HepG2 (cell line): ENCODE measurements around the gene TCFL5. TPM values are rescaled to one million over a fixed set of nuclear protein-coding genes. Genes with fewer than 3 reads are reported as not detected.
"Not testable (repeated sequence)": the region's sequence is repeated elsewhere in the genome, so short reads cannot be mapped to it uniquely, and the experiment has no call there.

Experiments used
- ATAC-seq: fragments of 200-7000 bp; cut with Tn5 transposase; 3 replicates; pipeline ENCODE4 v1.9.1; 2020; ENCODE audit warnings: mild to moderate bottlenecking, moderate library complexity
- BruUV-seq: library from RNA; stranded (reverse); fragments of 400-500 nt; replicated peaks from 2 replicates; lab custom pipeline; 2021; lab: Mats Ljungman, UMichigan
- CTCF ChIA-PET: fragments of 300-600 bp; formaldehyde crosslinking; extraction: SDS; loops from one replicate; lab custom pipeline; 2021; ENCODE audit warnings: low total read pairs, inconsistent platforms, low intra/inter-chr PET ratio; lab: Yijun Ruan, JAX
- POLR2A ChIA-PET: fragments of 350-600 bp; sonication (Branson Sonifier 250); formaldehyde crosslinking; loops from one replicate; lab custom pipeline; 2020; ENCODE audit warnings: antibody characterized with exemption, inconsistent platforms; lab: Yijun Ruan, JAX
- DNase-seq: peaks from one replicate; pipeline ENCODE4 v3.0.0-alpha.2; 2015; ENCODE audit warnings: low spot score
- FAIRE-seq: peaks from 3 replicates; lab custom pipeline; 2011; peaks lifted over from hg19 to GRCh38; lab: Jason Lieb, UNC
- H2AFZ ChIP-seq: one replicate; pipeline ENCODE4 v1.6.1; 2011; ENCODE audit warnings: low read length, inconsistent platforms
- H3K27ac ChIP-seq: fragments of 300-600 bp; 3 replicates; pipeline ENCODE4 v1.8.0; 2011; ENCODE audit warnings: mixed run types, mild to moderate bottlenecking, mixed read lengths, low read length, inconsistent platforms; ENCODE audit not compliant: insufficient read depth; ENCODE audit errors: extremely low read length
- H3K27me3 ChIP-seq, 2 experiments: fragments of 200-600 bp in 1 of 2; 2 replicates in 1 of 2; 3 replicates in 1 of 2; pipeline versions ENCODE4 v1.6.0 to v1.8.0; 2011; ENCODE audit warnings: low read length in 2 of 2, mild to moderate bottlenecking in 2 of 2, moderate library complexity in 2 of 2, inconsistent platforms in 1 of 2; ENCODE audit not compliant: insufficient read depth in 2 of 2, control insufficient read depth in 1 of 2
- H3K36me3 ChIP-seq, 2 experiments: fragments of 200-600 bp in 1 of 2; replicated peaks in 1 of 2; 2 replicates in 1 of 2; 3 replicates in 1 of 2; pipeline versions ENCODE4 v1.5.1 to v1.8.0; 2011; ENCODE audit warnings: low read length in 2 of 2, inconsistent platforms in 1 of 2; ENCODE audit not compliant: insufficient read depth in 2 of 2, control insufficient read depth in 1 of 2
- H3K4me1 ChIP-seq: 2 replicates; pipeline ENCODE4 v1.5.1; 2012; ENCODE audit warnings: low read length, inconsistent platforms; ENCODE audit not compliant: insufficient read depth
- H3K4me2 ChIP-seq: 2 replicates; pipeline ENCODE4 v1.6.0; 2011; ENCODE audit warnings: low read depth, low read length, inconsistent platforms
- H3K4me3 ChIP-seq, 3 experiments: fragments of 200-600 bp in 1 of 3; sonication (generic), shearing (Covaris generic) in 1 of 3; replicated peaks in 1 of 3; 2 replicates each; pipeline ENCODE4 v1.5.1; 2011 to 2016; ENCODE audit warnings: low read length in 3 of 3, inconsistent platforms in 2 of 3, low read depth in 2 of 3, mild to moderate bottlenecking in 2 of 3, control low read depth in 1 of 3, mixed read lengths in 1 of 3; ENCODE audit not compliant: insufficient read depth in 1 of 3
- H3K79me2 ChIP-seq: one replicate; pipeline ENCODE4 v1.6.1; 2011; ENCODE audit warnings: low read length, inconsistent platforms; ENCODE audit not compliant: insufficient read depth
- H3K9ac ChIP-seq: 2 replicates; pipeline ENCODE4 v1.6.0; 2011; ENCODE audit warnings: mild to moderate bottlenecking, low read depth, low read length, inconsistent platforms; ENCODE audit not compliant: insufficient read depth
- H3K9me3 ChIP-seq: 2 replicates; pipeline ENCODE4 v1.5.1; 2012; ENCODE audit warnings: mild to moderate bottlenecking, low read length
- H4K20me1 ChIP-seq: 2 replicates; pipeline ENCODE4 v1.6.0; 2011; ENCODE audit warnings: inconsistent platforms, mild to moderate bottlenecking, low read length, moderate library complexity; ENCODE audit not compliant: insufficient read depth
- SNRNP70 ChIP-seq: fragments of 200-400 bp; formaldehyde crosslinking; IDR thresholded peaks from 2 replicates; pipeline ENCODE4 v1.6.1; 2017; ENCODE audit warnings: mild to moderate bottlenecking, low read depth, low read length, moderate library complexity
- ZNF121 ChIP-seq: sonication (generic); formaldehyde crosslinking; IDR thresholded peaks from 2 replicates; pipeline ENCODE4 v1.5.0; 2020; ENCODE audit warnings: mild to moderate bottlenecking, missing genetic modification reagents
- WGBS: methylation state at CpG from one replicate; pipeline ENCODE4 v1.1.6; 2017; ENCODE audit warnings: low lambda C conversion rate; 5-methylcytosine and 5-hydroxymethylcytosine counted together
- in situ Hi-C: cut with HindIII; loops from 2 replicates; pipeline ENCODE4 v1.10.0; 2017; ENCODE audit warnings: low pct_unique_long_range_greater_than_20kb; ENCODE audit not compliant: extremely low pct_ligation_motif_present
- intact Hi-C: fragments of 100-400 bp; cut with micrococcal nuclease; formaldehyde crosslinking; loops from one replicate; pipeline ENCODE4 v1.10.0; 2022; ENCODE audit not compliant: unreplicated experiment
- polyA plus RNA-seq, 8 experiments: library from polyadenylated mRNA; depleted of rRNA in 3 of 8; stranded (reverse) in 7 of 8; unstranded in 1 of 8; fragments of >200 nt; fragmentation: Illumina TruSeq in 4 of 8; extraction: Trizol in 4 of 8; gene quantifications; 2 replicates each; pipeline versions ENCODE4 v1.2.1 to v1.2.3, GENCODE V29; 2011 to 2016; ENCODE audit warnings: low read depth in 4 of 8, missing spikeins in 1 of 8, mixed read lengths in 1 of 8; ENCODE audit not compliant: insufficient read depth in 1 of 8
- total RNA-seq, 5 experiments: library from RNA; depleted of rRNA; stranded (reverse); fragments of >200 nt; fragmentation: Illumina TruSeq; extraction: Trizol; gene quantifications; 2 replicates each; pipeline ENCODE4 v1.2.3, GENCODE V29; 2016; ENCODE audit warnings: low read depth in 1 of 5

TCFL5 gene
- total and polyA plus RNA-seq, 2 of the 13 experiments (the other 11 are each of a cell fraction or from before 2014, with no cell fraction given): 14.8 to 20.0 TPM

GRCh38 chr20:62849431-62849830 is 12.2 kb downstream of the TCFL5 start:
- BruUV-seq: no TSS peak
- Histone ChIP-seq H3K27ac (no peak overlapping the region), H3K4me3 (no peak overlapping the region), H3K4me2 (no peak overlapping the region), H3K36me3 (peaks cover 17 to 53% of the 10 kb centered on the region in 2 experiments), H3K9me3 (no peaks in the 10 kb centered on the region), H4K20me1 (no peaks in the 10 kb centered on the region), H3K4me1 (no peaks in the 10 kb centered on the region), H2AFZ (no peak overlapping the region), H3K9ac (no peak overlapping the region), H3K79me2 (no peaks in the 10 kb centered on the region), H3K27me3 (no peaks in the 10 kb centered on the region)
- in situ Hi-C loops: no loop called here
- TF ChIP-seq ZNF121 (peak; percentile 70; the same call in 1 of the 2 replicates), SNRNP70 (no peak)
- CTCF ChIA-PET: no interaction called here
- no peak for DNase-seq
- ATAC-seq: no peak
- intact Hi-C loops: no loop called here
- FAIRE-seq: no peak
- POLR2A ChIA-PET: no interaction called here

- WGBS: 96% methylated on average over 7 of the region's 7 CpGs
Observed at GRCh38 chr20:62848917-62849316, 12.7 kb downstream of the TCFL5 start.

More at GRCh38 chr20:62848917-62849316, 12.7 kb downstream of the TCFL5 start:
- H3K9me3 ChIP-seq, POLR2A ChIA-PET, H3K4me3 ChIP-seq, FAIRE-seq, ATAC-seq, in situ Hi-C loops, BruUV-seq, H3K27me3 ChIP-seq, H4K20me1 ChIP-seq, H3K27ac ChIP-seq, H3K4me1 ChIP-seq, H3K79me2 ChIP-seq, DNase-seq, H3K9ac ChIP-seq, intact Hi-C loops, H3K4me2 ChIP-seq, H2AFZ ChIP-seq: not testable (repeated sequence)
- CTCF ChIA-PET: interaction anchor here (3.6 kb wide), 1 partner anchor 26 kb away, joined by 14 read pairs; no protein-coding TSS in a partner anchor
- H3K36me3 ChIP-seq: peaks cover 12 to 48% of the 10 kb centered on the region in 2 experiments
